ENCODE data around the gene PCID2. TPM values are rescaled to one million over a fixed set of nuclear protein-coding genes. Genes with fewer than 3 reads are reported as not detected.

The PCID2 gene
- total and polyA plus RNA-seq, 8 donors = 25.9 to 81.7 (median 40.9) TPM

DNA sequence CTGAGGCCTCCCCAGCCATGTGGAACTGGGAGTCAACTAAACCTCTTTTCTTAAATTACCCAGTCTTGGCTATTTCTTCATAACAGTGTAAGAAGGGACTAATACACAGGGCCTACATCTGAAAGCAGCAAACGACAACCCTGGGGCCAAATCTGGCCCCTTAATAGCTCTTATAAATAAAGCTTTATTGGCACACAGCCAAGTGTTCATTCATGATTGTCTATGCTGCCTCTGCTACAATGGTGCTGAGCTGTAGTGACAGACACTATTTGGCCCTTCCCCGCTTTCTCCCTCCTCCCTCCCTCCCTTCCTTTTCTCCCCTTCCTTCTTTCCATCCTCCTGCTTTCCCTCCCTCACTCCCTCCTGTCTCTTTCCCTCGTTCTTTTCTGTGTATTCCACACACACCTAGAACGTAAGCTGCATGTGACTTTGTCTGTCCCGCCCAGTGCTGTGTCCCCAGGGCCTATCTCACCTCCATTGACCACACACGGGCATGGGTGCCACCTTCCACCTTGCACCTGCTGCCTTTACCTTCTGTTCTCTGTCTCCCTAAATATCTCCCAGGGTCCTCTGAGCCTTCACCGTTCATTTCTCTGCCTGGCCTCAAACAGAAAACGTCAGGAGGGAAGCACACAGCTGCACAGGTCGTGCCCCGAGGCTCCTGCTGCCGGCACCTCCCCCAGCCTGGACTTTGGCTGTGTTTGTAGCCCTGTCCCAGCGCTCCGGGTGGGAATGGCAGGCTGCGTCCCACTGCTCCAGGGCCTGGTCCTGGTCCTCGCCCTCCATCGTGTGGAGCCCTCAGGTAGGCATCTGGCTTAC lies 50.3 kb downstream of the PCID2 start, which contains the start of gene PROZ:
Gene PROZ (plus strand): TSS at position 720 of the 819 bp plus-strand sequence. CDS start 13 bp downstream, at position 733.
- Histone ChIP-seq H3K4me1 (peaks cover 5 to 15% (median 10%) of the 10 kb centered on the region in 4 donors), H3K36me3 (no peaks in the 10 kb centered on the region), H3K27ac (peak within 1 kb of the TSS in 1 of 5 donors; percentile 7), H3K9me3 (no peaks in the 10 kb centered on the region), H3K27me3 (peaks cover 0 to 39% (median 16%) of the 10 kb centered on the region in 3 donors), H3K4me3 (no peak within 1 kb of the TSS)
- 38 to 60% (median 45%) methylated on average over 15 to 16 of the region's 16 CpGs for WGBS, 5 donors
- TF ChIP-seq POLR2A (IDR thresholded peaks at IDR 0.05) (no peak), EP300 (IDR thresholded peaks at IDR 0.05) (no peak), POLR2AphosphoS5 (IDR thresholded peaks at IDR 0.05) (no peak)
- TF ChIP-seq, protein P1, sequence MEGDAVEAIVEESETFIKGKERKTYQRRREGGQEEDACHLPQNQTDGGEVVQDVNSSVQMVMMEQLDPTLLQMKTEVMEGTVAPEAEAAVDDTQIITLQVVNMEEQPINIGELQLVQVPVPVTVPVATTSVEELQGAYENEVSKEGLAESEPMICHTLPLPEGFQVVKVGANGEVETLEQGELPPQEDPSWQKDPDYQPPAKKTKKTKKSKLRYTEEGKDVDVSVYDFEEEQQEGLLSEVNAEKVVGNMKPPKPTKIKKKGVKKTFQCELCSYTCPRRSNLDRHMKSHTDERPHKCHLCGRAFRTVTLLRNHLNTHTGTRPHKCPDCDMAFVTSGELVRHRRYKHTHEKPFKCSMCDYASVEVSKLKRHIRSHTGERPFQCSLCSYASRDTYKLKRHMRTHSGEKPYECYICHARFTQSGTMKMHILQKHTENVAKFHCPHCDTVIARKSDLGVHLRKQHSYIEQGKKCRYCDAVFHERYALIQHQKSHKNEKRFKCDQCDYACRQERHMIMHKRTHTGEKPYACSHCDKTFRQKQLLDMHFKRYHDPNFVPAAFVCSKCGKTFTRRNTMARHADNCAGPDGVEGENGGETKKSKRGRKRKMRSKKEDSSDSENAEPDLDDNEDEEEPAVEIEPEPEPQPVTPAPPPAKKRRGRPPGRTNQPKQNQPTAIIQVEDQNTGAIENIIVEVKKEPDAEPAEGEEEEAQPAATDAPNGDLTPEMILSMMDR (IDR thresholded peaks at IDR 0.05) = no peak
- intact Hi-C loops (cut with DNase I; ENCODE audit: low total_unique reads) = no loop called here
- DNase-seq = peak in 1 of 2 donors; percentile 42

DNA sequence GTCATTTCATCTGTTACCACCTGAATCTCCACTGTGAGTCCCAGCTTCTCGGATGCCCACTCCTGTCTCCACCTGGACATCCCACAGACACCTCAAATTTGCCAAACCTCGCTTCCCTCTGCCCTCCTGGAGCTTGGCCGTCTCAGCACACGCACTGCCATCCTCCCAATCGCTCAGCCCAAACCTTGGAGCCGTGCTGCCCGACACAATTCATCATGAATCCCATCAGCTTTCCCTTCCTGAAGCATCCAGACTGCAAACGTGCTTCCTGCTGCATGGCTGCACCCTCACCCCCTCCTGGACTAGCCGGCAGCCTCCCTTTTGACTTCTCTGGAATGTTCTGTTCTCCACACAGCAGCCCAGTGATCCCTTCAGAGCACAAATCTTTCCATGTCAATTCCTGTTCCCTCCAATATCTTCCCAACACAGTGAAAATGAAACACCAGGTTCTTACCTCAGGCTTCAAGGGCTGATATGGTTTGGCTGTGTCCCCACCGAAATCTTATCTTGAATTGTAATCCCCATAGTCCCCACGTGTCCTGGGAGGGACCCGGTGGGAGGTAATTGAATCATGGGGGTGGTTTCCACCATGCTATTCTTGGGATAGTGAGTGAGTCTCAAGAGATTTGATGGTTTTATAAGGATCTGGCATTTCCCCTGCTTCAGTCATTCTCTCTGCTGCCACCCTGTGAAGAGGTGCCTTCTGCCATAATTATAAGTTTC lies 51.1 kb downstream of the PCID2 start:
- Histone ChIP-seq H3K36me3 (no peaks in the 10 kb centered on the region), H3K9me3 (no peaks in the 10 kb centered on the region), H3K4me1 (peaks cover 13 to 18% (median 16%) of the 10 kb centered on the region in 4 donors), H3K27me3 (peaks cover 0 to 39% (median 15%) of the 10 kb centered on the region in 3 donors), H3K4me3 (no peak overlapping the region), H3K27ac (no peak overlapping the region)
- WGBS, 5 donors = 61 to 72% (median 70%) methylated on average over 12 of the region's 12 CpGs
- peak in 1 of 2 donors; percentile 3 for DNase-seq
- TF ChIP-seq, protein P1 (IDR thresholded peaks at IDR 0.05) = no peak
- TF ChIP-seq EP300 (IDR thresholded peaks at IDR 0.05) (no peak), POLR2AphosphoS5 (IDR thresholded peaks at IDR 0.05) (no peak), POLR2A (IDR thresholded peaks at IDR 0.05) (no peak)
- intact Hi-C loops (cut with DNase I; ENCODE audit: low total_unique reads) = no loop called here

DNA sequence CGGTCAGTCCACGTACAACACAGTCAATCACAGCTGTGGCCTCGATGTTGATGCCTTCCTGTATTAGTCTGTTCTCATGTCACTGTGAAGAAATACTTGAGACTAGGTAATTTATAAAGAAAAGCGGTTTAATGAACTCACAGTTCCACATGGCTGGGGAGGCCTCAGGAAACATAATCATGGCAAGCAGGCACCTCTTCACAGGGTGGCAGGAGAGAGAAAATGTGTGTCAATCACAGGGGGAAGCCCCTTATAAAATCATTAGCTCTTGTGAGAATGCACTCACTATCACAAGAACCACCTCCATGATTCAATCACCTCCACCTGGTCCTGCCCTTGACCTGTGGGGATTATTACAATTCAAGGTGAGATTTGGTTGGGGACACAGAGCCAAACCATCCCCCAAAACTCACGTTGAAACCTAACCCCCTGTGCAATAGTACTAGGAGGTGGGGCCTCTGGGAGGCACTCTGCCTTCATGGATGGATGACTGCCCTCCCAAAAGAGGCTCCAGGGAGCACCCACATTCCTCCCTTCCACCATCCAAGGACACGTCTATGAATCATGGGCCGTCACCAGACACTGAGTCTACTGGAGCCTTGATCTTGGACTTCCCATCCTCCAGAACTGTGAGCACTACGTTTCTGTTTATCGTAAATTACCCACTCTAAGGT lies 52.4 kb downstream of the PCID2 start:
- H3K9me3 ChIP-seq = no peaks in the 10 kb centered on the region
- H3K4me1 ChIP-seq = peaks cover 15 to 26% (median 20%) of the 10 kb centered on the region in 4 donors
- intact Hi-C loops (cut with DNase I; ENCODE audit: low total_unique reads) = no loop called here
- H3K27ac ChIP-seq = no peak overlapping the region
- TF ChIP-seq EP300 (IDR thresholded peaks at IDR 0.05) = no peak
- TF ChIP-seq, protein P1 (IDR thresholded peaks at IDR 0.05) = no peak
- no peak for TF ChIP-seq POLR2A (IDR thresholded peaks at IDR 0.05)
- no peak for TF ChIP-seq POLR2AphosphoS5 (IDR thresholded peaks at IDR 0.05)
- DNase-seq = peak in 1 of 2 donors; percentile 1
- H3K4me3 ChIP-seq = no peak overlapping the region
- 85 to 93% (median 87%) methylated on average over 9 of the region's 9 CpGs for WGBS, 5 donors
- peaks cover 0 to 38% (median 11%) of the 10 kb centered on the region in 3 donors for H3K27me3 ChIP-seq
- H3K36me3 ChIP-seq = no peaks in the 10 kb centered on the region

DNA sequence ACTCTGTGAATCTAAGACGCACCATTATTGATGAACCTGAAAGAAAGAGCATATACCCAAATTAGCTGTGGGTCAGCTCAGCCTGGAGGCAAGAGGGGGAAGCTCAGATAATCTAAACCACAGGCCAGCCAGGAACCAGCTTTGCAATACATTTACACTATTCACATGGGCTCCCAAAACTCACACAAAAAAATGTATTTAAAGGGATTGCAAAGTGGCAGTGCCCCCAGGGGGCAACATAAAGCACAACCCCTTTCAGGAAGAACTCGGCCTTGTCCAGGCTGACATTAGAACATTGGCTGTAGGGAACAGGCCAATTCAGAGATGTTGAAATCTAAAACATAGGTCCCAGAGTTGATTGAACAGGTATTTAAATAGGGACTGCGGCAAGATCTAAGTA lies 53.3 kb downstream of the PCID2 start:
- Histone ChIP-seq H3K27me3 (peaks cover 0 to 29% (median 7%) of the 10 kb centered on the region in 3 donors), H3K9me3 (no peaks in the 10 kb centered on the region), H3K36me3 (no peaks in the 10 kb centered on the region), H3K27ac (peak overlapping the region in 1 of 5 donors; percentile 70), H3K4me3 (no peak overlapping the region), H3K4me1 (peaks cover 15 to 26% (median 20%) of the 10 kb centered on the region in 4 donors)
- no peak for TF ChIP-seq POLR2AphosphoS5 (IDR thresholded peaks at IDR 0.05)
- no peak for TF ChIP-seq POLR2A (IDR thresholded peaks at IDR 0.05)
- TF ChIP-seq, protein P1 (IDR thresholded peaks at IDR 0.05) = no peak
- TF ChIP-seq EP300 (IDR thresholded peaks at IDR 0.05) = no peak
- intact Hi-C loops (cut with DNase I; ENCODE audit: low total_unique reads) = no loop called here
- 83 to 95% (median 92%) methylated on average over 3 of the region's 3 CpGs for WGBS, 5 donors
- no peak for DNase-seq

Data from stomach (tissue), 9 donors.